DLD1 (cell line): Measurements from ENCODE around the gene MGAT2.
"Not testable (repeated sequence)": the region's sequence is repeated elsewhere in the genome, so short reads cannot be mapped to it uniquely, and the experiment has no call there.

Experiments used
- in situ Hi-C: cut with HindIII; loops from 2 replicates; pipeline ENCODE4 v1.10.0; 2017; ENCODE audit warnings: low sequenced_read_pairs

The MGAT2 gene

DNA sequence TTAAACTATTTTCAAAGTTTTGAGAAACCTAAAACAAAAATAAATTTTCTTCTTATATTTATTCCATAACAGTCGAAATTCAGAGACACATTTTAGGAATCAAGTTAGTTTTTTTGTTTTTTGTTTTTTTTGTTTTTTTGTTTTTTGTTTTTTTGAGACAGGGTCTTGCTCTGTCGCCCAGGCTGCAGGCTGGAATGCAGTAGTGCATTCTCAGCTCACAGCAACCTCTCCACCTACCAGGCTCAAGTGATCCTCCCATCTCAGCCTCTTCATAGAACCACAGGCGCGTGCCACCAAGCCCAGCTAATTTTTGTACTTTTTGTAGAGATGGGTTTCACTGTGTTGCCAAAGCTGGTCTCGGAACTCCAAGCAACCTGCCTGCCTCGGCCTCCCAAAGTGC is 32.9 kb downstream of the MGAT2 start:
- in situ Hi-C loops, result no loop called here

DNA sequence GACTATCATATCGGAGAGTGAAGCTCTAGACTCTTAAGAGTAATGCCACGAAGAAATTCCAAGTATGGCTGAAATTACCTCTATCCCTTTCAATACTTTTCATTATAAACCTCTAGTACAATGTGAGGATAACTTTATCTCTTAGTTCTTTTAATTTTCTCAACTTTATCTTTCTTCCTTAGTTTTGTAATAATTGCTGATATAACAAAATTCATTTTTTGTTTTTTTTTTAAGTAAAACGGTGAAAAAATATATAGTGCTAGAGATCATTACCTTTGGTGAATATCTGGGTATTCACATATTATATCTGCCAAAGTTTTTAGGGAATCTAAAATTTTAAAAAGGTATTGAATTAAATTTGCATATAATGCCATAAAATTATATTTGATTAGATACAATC is 33.9 kb downstream of the MGAT2 start:
- in situ Hi-C loops, result no loop called here

DNA sequence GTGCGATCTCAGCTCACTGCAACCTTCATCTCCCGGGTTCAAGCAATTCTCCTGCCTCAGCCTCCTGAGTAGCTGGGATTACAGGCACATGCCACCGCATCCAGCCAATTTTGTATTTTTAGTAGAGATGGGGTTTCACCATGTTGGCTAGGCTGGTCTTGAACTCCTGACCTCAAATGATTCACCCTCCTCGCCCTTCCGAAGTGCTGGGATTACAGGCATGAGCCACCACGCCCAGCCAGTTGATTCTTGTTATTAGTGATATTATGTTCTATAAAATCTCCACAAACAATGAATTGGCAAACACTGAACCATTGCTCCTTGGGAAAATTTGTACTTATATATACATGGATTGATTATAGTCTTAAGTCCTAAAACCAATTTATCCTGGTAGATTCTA is 36.9 kb downstream of the MGAT2 start:
- in situ Hi-C loops, result not testable (repeated sequence)

DNA sequence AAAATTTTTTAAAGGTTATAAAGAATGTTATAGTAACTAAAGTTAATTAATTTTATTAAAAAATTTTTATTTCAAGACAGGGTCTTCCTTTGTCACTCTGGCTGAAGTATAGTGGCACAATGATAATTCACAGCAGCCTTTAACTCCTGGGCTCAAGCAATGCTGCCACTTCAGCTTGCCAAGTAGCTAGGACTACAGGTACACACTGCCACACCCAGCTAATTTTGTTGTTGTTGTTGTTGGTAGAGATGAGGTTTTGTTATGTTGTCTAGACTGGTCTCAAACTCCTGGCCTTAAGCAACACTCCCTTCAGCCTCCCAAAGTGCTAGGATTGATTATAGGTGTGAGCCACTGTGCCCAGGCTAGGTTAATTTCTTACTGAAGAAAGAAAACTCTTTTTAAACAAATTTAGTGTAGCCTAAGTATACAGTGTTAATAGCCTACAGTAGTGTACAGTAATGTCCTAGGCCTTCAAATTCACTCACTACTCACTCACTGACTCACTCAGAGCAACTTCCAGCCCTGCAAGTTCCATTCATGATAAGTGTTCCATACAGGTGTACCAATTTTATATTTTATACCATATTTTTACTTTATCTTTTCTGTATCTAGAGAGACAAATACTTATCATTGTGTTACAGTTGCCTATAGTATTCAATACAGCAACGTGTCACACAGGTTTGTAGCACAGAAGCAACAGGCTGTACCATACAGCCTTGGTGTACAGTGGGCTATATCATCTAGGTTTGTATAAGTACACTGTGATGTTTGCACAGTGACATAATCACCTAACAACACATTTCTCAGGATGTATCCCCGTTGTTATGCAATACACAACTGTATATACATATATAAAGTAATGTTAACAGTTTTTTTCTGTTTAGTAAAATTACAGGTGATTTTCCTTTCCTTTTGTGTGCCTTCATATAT is 39.2 kb downstream of the MGAT2 start:
- in situ Hi-C loops, result no loop called here

DNA sequence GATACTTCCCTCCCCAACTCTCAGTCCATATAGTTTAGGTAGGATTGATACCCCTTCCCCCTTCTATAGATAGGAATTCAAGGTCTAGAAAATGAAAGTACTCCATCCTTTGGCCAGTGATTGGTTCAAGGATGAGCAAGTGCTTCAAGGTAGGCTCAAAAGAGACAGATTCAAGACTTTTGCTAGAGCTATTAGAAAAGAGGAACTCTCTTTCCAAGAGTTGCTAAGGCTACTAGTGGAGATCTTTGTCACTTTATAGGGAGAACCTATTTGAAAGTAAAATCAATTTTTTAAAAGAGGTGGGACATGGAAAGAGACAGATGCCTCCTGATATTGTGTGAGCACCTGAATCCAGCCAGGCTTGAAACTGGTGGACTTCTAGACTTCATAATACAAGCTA is 49.9 kb downstream of the MGAT2 start:
- in situ Hi-C loops, result no loop called here
